ENCODE data around the gene C11orf97. TPM values are rescaled to one million over a fixed set of nuclear protein-coding genes. Genes with fewer than 3 reads are reported as not detected.

The C11orf97 gene
- total RNA-seq, 1 donor, result not detected

- Histone ChIP-seq H3K9me3 (ENCODE audit: low read depth, low read length) (no peaks in the 10 kb centered on the region), H3K27me3 (ENCODE audit: insufficient read depth, low read length) (peaks cover 7% of the 10 kb centered on the region), H3K4me3 (ENCODE audit: low read length) (no peak overlapping the region), H3K4me1 (ENCODE audit: insufficient read depth, low read length) (peaks cover 24% of the 10 kb centered on the region)
Observed at GRCh38 chr11:94515398-94515797, 3.1 kb downstream of the C11orf97 start.

GRCh38 chr11:94516725-94517124 is 4.5 kb downstream of the C11orf97 start:
- H3K27me3 ChIP-seq (ENCODE audit: insufficient read depth, low read length), result no peaks in the 10 kb centered on the region

GRCh38 chr11:94518300-94518699 is 6.0 kb downstream of the C11orf97 start:
- Histone ChIP-seq H3K4me1 (ENCODE audit: insufficient read depth, low read length) (peaks cover 9% of the 10 kb centered on the region), H3K27me3 (ENCODE audit: insufficient read depth, low read length) (no peaks in the 10 kb centered on the region), H3K9me3 (ENCODE audit: low read depth, low read length) (no peaks in the 10 kb centered on the region), H3K4me3 (ENCODE audit: low read length) (no peak overlapping the region)

More at GRCh38 chr11:94516725-94517124, 4.5 kb downstream of the C11orf97 start:
- Histone ChIP-seq H3K4me3 (ENCODE audit: low read length) (no peak overlapping the region), H3K9me3 (ENCODE audit: low read depth, low read length) (no peaks in the 10 kb centered on the region), H3K4me1 (ENCODE audit: insufficient read depth, low read length) (peaks cover 24% of the 10 kb centered on the region)

- Histone ChIP-seq H3K4me1 (ENCODE audit: insufficient read depth, low read length) (peaks cover 7% of the 10 kb centered on the region), H3K4me3 (ENCODE audit: low read length) (no peak overlapping the region), H3K27me3 (ENCODE audit: insufficient read depth, low read length) (no peaks in the 10 kb centered on the region), H3K9me3 (ENCODE audit: low read depth, low read length) (no peaks in the 10 kb centered on the region)
Observed at GRCh38 chr11:94519478-94520084, 7.3 kb downstream of the C11orf97 start.

GRCh38 chr11:94521684-94522083 is 9.4 kb downstream of the C11orf97 start:
- Histone ChIP-seq H3K27me3 (ENCODE audit: insufficient read depth, low read length) (no peaks in the 10 kb centered on the region), H3K4me1 (ENCODE audit: insufficient read depth, low read length) (peaks cover 18% of the 10 kb centered on the region), H3K9me3 (ENCODE audit: low read depth, low read length) (no peaks in the 10 kb centered on the region), H3K4me3 (ENCODE audit: low read length) (no peak overlapping the region)

- peaks cover 18% of the 10 kb centered on the region for H3K4me1 ChIP-seq (ENCODE audit: insufficient read depth, low read length)
- no peak overlapping the region for H3K4me3 ChIP-seq (ENCODE audit: low read length)
- H3K27me3 ChIP-seq (ENCODE audit: insufficient read depth, low read length), result no peaks in the 10 kb centered on the region
- no peaks in the 10 kb centered on the region for H3K9me3 ChIP-seq (ENCODE audit: low read depth, low read length)
Observed at GRCh38 chr11:94524341-94524740, 12.1 kb downstream of the C11orf97 start.

GRCh38 chr11:94525546-94526324 is 13.5 kb downstream of the C11orf97 start:
- peaks cover 10% of the 10 kb centered on the region for H3K4me1 ChIP-seq (ENCODE audit: insufficient read depth, low read length)
- H3K4me3 ChIP-seq (ENCODE audit: low read length), result no peak overlapping the region
- H3K9me3 ChIP-seq (ENCODE audit: low read depth, low read length), result no peaks in the 10 kb centered on the region
- H3K27me3 ChIP-seq (ENCODE audit: insufficient read depth, low read length), result no peaks in the 10 kb centered on the region

- H3K4me1 ChIP-seq (ENCODE audit: insufficient read depth, low read length), result peaks cover 10% of the 10 kb centered on the region
- H3K27me3 ChIP-seq (ENCODE audit: insufficient read depth, low read length), result no peaks in the 10 kb centered on the region
- no peak overlapping the region for H3K4me3 ChIP-seq (ENCODE audit: low read length)
- no peaks in the 10 kb centered on the region for H3K9me3 ChIP-seq (ENCODE audit: low read depth, low read length)
Observed at GRCh38 chr11:94526645-94527438, 14.6 kb downstream of the C11orf97 start.

GRCh38 chr11:94528551-94528950 is 16.3 kb downstream of the C11orf97 start:
- H3K4me3 ChIP-seq (ENCODE audit: low read length), result no peak overlapping the region
- no peaks in the 10 kb centered on the region for H3K27me3 ChIP-seq (ENCODE audit: insufficient read depth, low read length)
- H3K9me3 ChIP-seq (ENCODE audit: low read depth, low read length), result no peaks in the 10 kb centered on the region
- H3K4me1 ChIP-seq (ENCODE audit: insufficient read depth, low read length), result peaks cover 12% of the 10 kb centered on the region

GRCh38 chr11:94532211-94532610 is 19.9 kb downstream of the C11orf97 start:
- H3K9me3 ChIP-seq (ENCODE audit: low read depth, low read length), result no peaks in the 10 kb centered on the region
- peaks cover 14% of the 10 kb centered on the region for H3K4me1 ChIP-seq (ENCODE audit: insufficient read depth, low read length)
- H3K27me3 ChIP-seq (ENCODE audit: insufficient read depth, low read length), result no peaks in the 10 kb centered on the region
- no peak overlapping the region for H3K4me3 ChIP-seq (ENCODE audit: low read length)

- Histone ChIP-seq H3K27me3 (ENCODE audit: insufficient read depth, low read length) (no peaks in the 10 kb centered on the region), H3K9me3 (ENCODE audit: low read depth, low read length) (no peaks in the 10 kb centered on the region), H3K4me1 (ENCODE audit: insufficient read depth, low read length) (peaks cover 20% of the 10 kb centered on the region), H3K4me3 (ENCODE audit: low read length) (no peak overlapping the region)
Observed at GRCh38 chr11:94533206-94533605, 20.9 kb downstream of the C11orf97 start.

GRCh38 chr11:94533696-94534630 is 21.7 kb downstream of the C11orf97 start:
- no peak overlapping the region for H3K4me3 ChIP-seq (ENCODE audit: low read length)
- H3K9me3 ChIP-seq (ENCODE audit: low read depth, low read length), result no peaks in the 10 kb centered on the region
- H3K27me3 ChIP-seq (ENCODE audit: insufficient read depth, low read length), result no peaks in the 10 kb centered on the region
- H3K4me1 ChIP-seq (ENCODE audit: insufficient read depth, low read length), result peaks cover 20% of the 10 kb centered on the region

GRCh38 chr11:94536386-94536785 is 24.1 kb downstream of the C11orf97 start:
- Histone ChIP-seq H3K4me3 (ENCODE audit: low read length) (no peak overlapping the region), H3K4me1 (ENCODE audit: insufficient read depth, low read length) (peaks cover 20% of the 10 kb centered on the region), H3K27me3 (ENCODE audit: insufficient read depth, low read length) (no peaks in the 10 kb centered on the region), H3K9me3 (ENCODE audit: low read depth, low read length) (no peaks in the 10 kb centered on the region)

- H3K4me1 ChIP-seq (ENCODE audit: insufficient read depth, low read length), result peaks cover 20% of the 10 kb centered on the region
- H3K27me3 ChIP-seq (ENCODE audit: insufficient read depth, low read length), result no peaks in the 10 kb centered on the region
- no peak overlapping the region for H3K4me3 ChIP-seq (ENCODE audit: low read length)
- H3K9me3 ChIP-seq (ENCODE audit: low read depth, low read length), result no peaks in the 10 kb centered on the region
Observed at GRCh38 chr11:94537031-94537600, 24.9 kb downstream of the C11orf97 start.

Measured in mononuclear cell (primary cell).